ENCODE results near the gene ATPAF2. TPM values are rescaled to one million over a fixed set of nuclear protein-coding genes. Genes with fewer than 3 reads are reported as not detected.

Gene ATPAF2
- total RNA-seq, 1 donor = 13.0 TPM

DNA sequence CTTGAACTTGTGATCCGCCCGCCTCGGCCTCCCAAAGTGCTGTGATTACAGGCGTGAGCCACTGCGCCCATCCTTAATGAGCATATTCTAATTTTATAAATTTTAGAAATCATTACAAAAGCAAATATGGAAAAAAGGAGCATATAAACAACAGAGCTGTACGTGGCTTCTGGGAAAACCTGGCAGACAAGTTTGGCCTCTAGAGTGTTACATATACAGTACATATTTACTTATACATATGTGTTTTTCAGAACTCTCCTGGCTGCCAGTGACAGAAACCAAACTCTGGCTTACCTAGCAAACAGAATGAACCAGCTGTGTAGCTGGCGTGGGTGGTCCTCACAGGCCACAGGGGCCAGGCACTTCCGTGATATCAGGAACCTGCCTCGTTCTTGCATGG, 56.2 kb downstream of the ATPAF2 start:
- DNase-seq (ENCODE audit: low read depth) = no peak
- TF ChIP-seq CTCF (IDR thresholded peaks at IDR 0.05; ENCODE audit: insufficient read depth, low read depth, low read length) = no peak
- no peak overlapping the region for H3K4me3 ChIP-seq (ENCODE audit: low read depth, low read length)

DNA sequence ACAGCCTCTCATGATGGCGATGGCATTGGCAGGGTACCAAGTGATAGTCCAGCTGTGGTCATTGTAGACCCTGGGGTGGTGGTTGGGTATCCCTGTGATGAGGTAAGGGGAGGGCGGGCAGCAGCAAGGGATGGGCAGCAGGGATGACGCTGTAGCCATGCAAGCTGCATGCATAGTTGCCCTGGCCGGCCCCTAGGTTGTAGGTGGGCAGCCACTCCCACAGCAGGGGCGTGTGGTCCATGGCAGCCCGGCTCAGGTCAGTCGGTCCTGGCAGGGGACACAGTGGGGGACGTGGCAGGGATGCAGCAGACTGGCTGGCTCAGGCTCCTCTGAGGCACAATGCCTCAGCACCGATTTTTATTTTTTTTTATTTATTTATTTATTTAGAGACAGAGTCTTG, 57.6 kb downstream of the ATPAF2 start:
- DNase-seq (ENCODE audit: low read depth) = no peak
- TF ChIP-seq CTCF (IDR thresholded peaks at IDR 0.05; ENCODE audit: insufficient read depth, low read depth, low read length) = no peak
- no peak overlapping the region for H3K4me3 ChIP-seq (ENCODE audit: low read depth, low read length)

- DNase-seq (ENCODE audit: low read depth) = no peak
- H3K4me3 ChIP-seq (ENCODE audit: low read depth, low read length) = no peak overlapping the region
- no peak for TF ChIP-seq CTCF (IDR thresholded peaks at IDR 0.05; ENCODE audit: insufficient read depth, low read depth, low read length)
Measured at GRCh38 chr17:17979778-17980177, 59.2 kb downstream of the ATPAF2 start.

DNA sequence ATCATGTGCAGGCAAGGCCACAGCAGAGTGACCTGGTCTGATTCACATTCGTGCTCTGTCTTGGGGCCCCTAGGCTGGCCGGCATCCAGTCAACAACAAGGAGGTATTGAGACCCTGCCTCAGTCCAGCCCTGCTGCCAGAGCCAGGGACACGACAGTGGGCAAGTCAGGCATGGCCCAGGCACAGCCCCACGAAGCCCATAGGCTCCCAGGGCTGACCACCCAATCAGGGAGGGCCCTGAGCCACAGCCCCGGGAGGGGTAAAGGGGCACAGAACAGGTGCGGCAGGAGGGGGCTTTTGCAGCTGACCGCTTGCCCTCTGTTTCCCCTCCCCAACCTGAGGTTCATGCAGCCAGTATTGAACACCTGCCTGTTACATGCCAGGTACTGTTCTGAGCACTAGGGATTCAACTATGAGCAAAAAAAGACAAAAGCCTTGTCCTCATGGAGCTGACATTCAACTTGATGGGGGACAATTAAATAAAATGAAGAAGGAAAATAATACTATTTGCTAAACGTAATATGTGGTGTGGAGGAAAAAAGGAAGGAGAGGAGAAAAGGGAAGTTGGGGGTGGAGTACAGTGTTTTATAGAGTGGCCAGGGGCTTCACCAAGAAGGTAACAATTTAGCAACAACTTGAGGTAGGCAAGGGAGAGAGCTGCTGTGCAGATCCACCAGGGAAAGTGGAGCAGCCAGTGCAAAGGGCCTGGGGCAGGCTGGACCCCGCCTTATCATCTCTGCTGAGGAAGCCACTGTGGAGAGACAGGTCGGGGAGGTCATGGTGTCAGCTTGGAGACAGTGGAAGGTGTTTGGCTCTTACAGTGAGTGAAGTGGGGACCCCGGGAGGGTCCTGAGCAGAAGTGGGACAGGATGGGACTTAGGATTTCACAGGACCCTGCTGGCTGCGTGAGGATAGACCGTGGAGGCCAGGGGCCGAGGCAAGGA, 60.2 kb downstream of the ATPAF2 start:
- H3K4me3 ChIP-seq (ENCODE audit: low read depth, low read length) = no peak overlapping the region
- DNase-seq (ENCODE audit: low read depth) = no peak
- TF ChIP-seq CTCF (IDR thresholded peaks at IDR 0.05; ENCODE audit: insufficient read depth, low read depth, low read length) = no peak

GRCh38 chr17:17976931-17977570, 61.9 kb downstream of the ATPAF2 start:
- H3K4me3 ChIP-seq (ENCODE audit: low read depth, low read length) = no peak overlapping the region
- TF ChIP-seq CTCF (IDR thresholded peaks at IDR 0.05; ENCODE audit: insufficient read depth, low read depth, low read length) = no peak
- no peak for DNase-seq (ENCODE audit: low read depth)

DNA sequence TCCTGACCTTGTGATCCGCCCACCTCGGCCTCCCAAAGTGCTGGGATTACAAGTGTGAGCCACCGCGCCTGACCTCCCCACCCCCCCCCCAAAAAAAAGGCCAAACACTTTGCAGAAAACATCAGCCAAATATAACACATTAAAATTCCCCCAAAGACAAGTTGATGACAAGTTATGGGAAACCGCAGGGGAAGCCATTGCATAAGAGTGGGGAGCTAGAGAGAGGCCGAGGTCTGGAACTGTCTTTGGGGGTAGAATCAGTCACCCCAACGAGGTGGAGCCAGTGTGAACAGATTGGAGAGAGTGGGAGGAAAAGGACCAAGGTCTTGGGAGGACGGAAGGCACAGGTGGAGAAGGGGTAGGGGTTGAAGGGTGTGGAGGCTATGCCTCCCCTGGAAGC, 63.5 kb downstream of the ATPAF2 start:
- H3K4me3 ChIP-seq (ENCODE audit: low read depth, low read length) = no peak overlapping the region
- no peak for TF ChIP-seq CTCF (IDR thresholded peaks at IDR 0.05; ENCODE audit: insufficient read depth, low read depth, low read length)
- DNase-seq (ENCODE audit: low read depth) = no peak

All from fibroblast of villous mesenchyme (primary cell).